HEK293 (cell line): ENCODE results near the gene ZHX3.

Source experiments
- MEIS1 ChIP-seq: sonication (generic); formaldehyde crosslinking; IDR thresholded peaks from 2 replicates; pipeline ENCODE4 v1.8.1; 2022; ENCODE audit warnings: missing genetic modification reagents, mild to moderate bottlenecking, borderline replicate concordance
- SALL2 ChIP-seq: fragments of 450-650 bp; formaldehyde crosslinking; IDR thresholded peaks from 2 replicates; pipeline ENCODE4 v1.5.0; 2017; ENCODE audit warnings: missing biosample characterization, mild to moderate bottlenecking, missing genetic modification characterization, borderline replicate concordance
- ZNF324 ChIP-seq: fragments of 450-650 bp; formaldehyde crosslinking; IDR thresholded peaks from 2 replicates; pipeline ENCODE4 v1.5.1; 2016; ENCODE audit warnings: missing biosample characterization, missing genetic modification characterization
- ZNF48 ChIP-seq: fragments of 450-650 bp; formaldehyde crosslinking; IDR thresholded peaks from 2 replicates; pipeline ENCODE4 v1.5.1; 2016; ENCODE audit warnings: missing biosample characterization, missing genetic modification characterization
- ZNF707 ChIP-seq: fragments of 450-650 bp; formaldehyde crosslinking; IDR thresholded peaks from 2 replicates; pipeline ENCODE4 v1.5.1; 2016; ENCODE audit warnings: missing biosample characterization, missing genetic modification characterization
- TF ChIP-seq, protein P1 (sequence below): fragments of 450-650 bp; formaldehyde crosslinking; IDR thresholded peaks from 2 replicates; pipeline ENCODE4 v1.5.1; 2017; ENCODE audit warnings: missing biosample characterization, missing genetic modification characterization
- TF ChIP-seq, protein P2 (sequence below): fragments of 450-650 bp; formaldehyde crosslinking; IDR thresholded peaks from 2 replicates; pipeline ENCODE4 v1.5.1; 2016; ENCODE audit warnings: missing biosample characterization, missing genetic modification characterization
- TF ChIP-seq, protein P3 (sequence below): fragments of 450-650 bp; formaldehyde crosslinking; IDR thresholded peaks from 2 replicates; pipeline ENCODE4 v1.5.1; 2016; ENCODE audit warnings: missing biosample characterization, missing genetic modification characterization
- TF ChIP-seq, protein P4 (sequence below): fragments of 450-650 bp; formaldehyde crosslinking; IDR thresholded peaks from 2 replicates; pipeline ENCODE4 v1.5.1; 2016; ENCODE audit warnings: missing biosample characterization, missing genetic modification characterization
- TF ChIP-seq, protein P5 (sequence below): fragments of 450-650 bp; formaldehyde crosslinking; IDR thresholded peaks from 2 replicates; pipeline ENCODE4 v1.5.1; 2016; ENCODE audit warnings: missing biosample characterization, missing genetic modification characterization
- TF ChIP-seq, protein P6 (sequence below): fragments of 450-650 bp; formaldehyde crosslinking; IDR thresholded peaks from 2 replicates; pipeline ENCODE4 v1.5.1; 2016; ENCODE audit warnings: missing biosample characterization, missing genetic modification characterization
- TF ChIP-seq, protein P7 (sequence below): fragments of 450-650 bp; IDR thresholded peaks from 2 replicates; pipeline ENCODE4 v1.5.1; 2018; ENCODE audit warnings: missing biosample characterization, mild to moderate bottlenecking, missing genetic modification characterization

DNA sequence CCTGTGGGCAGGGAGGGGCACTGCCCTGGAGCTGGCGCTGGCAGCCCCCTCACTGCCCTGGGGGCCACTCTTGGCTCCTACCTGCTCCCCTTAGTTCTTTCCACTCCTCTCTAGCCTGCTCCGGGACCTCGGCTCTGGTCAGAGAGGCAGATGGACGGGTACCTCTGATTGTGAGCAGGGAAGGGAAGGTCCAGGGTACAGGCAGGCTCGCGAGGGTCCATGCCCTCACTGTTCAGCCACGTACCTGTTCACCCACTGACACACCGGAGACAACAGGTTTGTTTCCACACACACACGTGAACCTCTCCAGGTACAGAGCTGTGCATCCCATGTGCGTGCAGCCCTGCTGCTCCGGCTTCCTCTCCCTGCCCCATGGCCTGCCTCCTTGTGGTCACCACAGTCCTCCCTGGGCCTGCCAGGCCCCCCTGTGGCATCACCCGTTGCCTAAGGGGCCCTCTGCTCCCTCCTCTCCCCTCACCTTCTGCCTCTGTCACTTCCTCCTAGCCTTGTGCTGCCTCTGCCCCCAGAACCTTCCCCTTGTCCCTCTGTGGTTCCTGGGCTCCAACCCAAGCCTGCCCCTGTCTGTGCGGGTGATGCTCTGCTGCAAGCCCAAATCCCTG lies 46.8 kb upstream of the ZHX3 start:
- no peak for TF ChIP-seq MEIS1 (CRISPR knock-in tag)
- TF ChIP-seq, protein P1, sequence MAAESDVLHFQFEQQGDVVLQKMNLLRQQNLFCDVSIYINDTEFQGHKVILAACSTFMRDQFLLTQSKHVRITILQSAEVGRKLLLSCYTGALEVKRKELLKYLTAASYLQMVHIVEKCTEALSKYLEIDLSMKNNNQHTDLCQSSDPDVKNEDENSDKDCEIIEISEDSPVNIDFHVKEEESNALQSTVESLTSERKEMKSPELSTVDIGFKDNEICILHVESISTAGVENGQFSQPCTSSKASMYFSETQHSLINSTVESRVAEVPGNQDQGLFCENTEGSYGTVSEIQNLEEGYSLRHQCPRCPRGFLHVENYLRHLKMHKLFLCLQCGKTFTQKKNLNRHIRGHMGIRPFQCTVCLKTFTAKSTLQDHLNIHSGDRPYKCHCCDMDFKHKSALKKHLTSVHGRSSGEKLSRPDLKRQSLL, result no peak
- TF ChIP-seq, protein P2, sequence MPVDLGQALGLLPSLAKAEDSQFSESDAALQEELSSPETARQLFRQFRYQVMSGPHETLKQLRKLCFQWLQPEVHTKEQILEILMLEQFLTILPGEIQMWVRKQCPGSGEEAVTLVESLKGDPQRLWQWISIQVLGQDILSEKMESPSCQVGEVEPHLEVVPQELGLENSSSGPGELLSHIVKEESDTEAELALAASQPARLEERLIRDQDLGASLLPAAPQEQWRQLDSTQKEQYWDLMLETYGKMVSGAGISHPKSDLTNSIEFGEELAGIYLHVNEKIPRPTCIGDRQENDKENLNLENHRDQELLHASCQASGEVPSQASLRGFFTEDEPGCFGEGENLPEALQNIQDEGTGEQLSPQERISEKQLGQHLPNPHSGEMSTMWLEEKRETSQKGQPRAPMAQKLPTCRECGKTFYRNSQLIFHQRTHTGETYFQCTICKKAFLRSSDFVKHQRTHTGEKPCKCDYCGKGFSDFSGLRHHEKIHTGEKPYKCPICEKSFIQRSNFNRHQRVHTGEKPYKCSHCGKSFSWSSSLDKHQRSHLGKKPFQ, result no peak
- TF ChIP-seq, protein P3, sequence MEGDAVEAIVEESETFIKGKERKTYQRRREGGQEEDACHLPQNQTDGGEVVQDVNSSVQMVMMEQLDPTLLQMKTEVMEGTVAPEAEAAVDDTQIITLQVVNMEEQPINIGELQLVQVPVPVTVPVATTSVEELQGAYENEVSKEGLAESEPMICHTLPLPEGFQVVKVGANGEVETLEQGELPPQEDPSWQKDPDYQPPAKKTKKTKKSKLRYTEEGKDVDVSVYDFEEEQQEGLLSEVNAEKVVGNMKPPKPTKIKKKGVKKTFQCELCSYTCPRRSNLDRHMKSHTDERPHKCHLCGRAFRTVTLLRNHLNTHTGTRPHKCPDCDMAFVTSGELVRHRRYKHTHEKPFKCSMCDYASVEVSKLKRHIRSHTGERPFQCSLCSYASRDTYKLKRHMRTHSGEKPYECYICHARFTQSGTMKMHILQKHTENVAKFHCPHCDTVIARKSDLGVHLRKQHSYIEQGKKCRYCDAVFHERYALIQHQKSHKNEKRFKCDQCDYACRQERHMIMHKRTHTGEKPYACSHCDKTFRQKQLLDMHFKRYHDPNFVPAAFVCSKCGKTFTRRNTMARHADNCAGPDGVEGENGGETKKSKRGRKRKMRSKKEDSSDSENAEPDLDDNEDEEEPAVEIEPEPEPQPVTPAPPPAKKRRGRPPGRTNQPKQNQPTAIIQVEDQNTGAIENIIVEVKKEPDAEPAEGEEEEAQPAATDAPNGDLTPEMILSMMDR, result peak; percentile 37; the same call in 1 of the 2 replicates
- no peak for TF ChIP-seq SALL2 (tag by site-specific recombination)
- TF ChIP-seq, protein P4, sequence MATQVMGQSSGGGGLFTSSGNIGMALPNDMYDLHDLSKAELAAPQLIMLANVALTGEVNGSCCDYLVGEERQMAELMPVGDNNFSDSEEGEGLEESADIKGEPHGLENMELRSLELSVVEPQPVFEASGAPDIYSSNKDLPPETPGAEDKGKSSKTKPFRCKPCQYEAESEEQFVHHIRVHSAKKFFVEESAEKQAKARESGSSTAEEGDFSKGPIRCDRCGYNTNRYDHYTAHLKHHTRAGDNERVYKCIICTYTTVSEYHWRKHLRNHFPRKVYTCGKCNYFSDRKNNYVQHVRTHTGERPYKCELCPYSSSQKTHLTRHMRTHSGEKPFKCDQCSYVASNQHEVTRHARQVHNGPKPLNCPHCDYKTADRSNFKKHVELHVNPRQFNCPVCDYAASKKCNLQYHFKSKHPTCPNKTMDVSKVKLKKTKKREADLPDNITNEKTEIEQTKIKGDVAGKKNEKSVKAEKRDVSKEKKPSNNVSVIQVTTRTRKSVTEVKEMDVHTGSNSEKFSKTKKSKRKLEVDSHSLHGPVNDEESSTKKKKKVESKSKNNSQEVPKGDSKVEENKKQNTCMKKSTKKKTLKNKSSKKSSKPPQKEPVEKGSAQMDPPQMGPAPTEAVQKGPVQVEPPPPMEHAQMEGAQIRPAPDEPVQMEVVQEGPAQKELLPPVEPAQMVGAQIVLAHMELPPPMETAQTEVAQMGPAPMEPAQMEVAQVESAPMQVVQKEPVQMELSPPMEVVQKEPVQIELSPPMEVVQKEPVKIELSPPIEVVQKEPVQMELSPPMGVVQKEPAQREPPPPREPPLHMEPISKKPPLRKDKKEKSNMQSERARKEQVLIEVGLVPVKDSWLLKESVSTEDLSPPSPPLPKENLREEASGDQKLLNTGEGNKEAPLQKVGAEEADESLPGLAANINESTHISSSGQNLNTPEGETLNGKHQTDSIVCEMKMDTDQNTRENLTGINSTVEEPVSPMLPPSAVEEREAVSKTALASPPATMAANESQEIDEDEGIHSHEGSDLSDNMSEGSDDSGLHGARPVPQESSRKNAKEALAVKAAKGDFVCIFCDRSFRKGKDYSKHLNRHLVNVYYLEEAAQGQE (tag by site-specific recombination), result no peak
- TF ChIP-seq ZNF324 (tag by site-specific recombination), result no peak
- TF ChIP-seq, protein P5, sequence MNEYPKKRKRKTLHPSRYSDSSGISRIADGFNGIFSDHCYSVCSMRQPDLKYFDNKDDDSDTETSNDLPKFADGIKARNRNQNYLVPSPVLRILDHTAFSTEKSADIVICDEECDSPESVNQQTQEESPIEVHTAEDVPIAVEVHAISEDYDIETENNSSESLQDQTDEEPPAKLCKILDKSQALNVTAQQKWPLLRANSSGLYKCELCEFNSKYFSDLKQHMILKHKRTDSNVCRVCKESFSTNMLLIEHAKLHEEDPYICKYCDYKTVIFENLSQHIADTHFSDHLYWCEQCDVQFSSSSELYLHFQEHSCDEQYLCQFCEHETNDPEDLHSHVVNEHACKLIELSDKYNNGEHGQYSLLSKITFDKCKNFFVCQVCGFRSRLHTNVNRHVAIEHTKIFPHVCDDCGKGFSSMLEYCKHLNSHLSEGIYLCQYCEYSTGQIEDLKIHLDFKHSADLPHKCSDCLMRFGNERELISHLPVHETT (tag by site-specific recombination), result no peak
- TF ChIP-seq, protein P6, sequence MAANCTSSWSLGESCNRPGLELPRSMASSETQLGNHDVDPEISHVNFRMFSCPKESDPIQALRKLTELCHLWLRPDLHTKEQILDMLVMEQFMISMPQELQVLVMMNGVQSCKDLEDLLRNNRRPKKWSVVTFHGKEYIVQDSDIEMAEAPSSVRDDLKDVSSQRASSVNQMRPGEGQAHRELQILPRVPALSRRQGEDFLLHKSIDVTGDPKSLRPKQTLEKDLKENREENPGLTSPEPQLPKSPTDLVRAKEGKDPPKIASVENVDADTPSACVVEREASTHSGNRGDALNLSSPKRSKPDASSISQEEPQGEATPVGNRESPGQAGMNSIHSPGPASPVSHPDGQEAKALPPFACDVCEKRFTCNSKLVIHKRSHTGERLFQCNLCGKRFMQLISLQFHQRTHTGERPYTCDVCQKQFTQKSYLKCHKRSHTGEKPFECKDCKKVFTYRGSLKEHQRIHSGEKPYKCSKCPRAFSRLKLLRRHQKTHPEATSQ (tag by site-specific recombination), result no peak
- no peak for TF ChIP-seq ZNF707 (tag by site-specific recombination)
- TF ChIP-seq, protein P7, sequence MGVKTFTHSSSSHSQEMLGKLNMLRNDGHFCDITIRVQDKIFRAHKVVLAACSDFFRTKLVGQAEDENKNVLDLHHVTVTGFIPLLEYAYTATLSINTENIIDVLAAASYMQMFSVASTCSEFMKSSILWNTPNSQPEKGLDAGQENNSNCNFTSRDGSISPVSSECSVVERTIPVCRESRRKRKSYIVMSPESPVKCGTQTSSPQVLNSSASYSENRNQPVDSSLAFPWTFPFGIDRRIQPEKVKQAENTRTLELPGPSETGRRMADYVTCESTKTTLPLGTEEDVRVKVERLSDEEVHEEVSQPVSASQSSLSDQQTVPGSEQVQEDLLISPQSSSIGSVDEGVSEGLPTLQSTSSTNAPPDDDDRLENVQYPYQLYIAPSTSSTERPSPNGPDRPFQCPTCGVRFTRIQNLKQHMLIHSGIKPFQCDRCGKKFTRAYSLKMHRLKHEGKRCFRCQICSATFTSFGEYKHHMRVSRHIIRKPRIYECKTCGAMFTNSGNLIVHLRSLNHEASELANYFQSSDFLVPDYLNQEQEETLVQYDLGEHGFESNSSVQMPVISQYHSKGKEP (tag by site-specific recombination), result no peak
- no peak for TF ChIP-seq ZNF48 (tag by site-specific recombination)
